Measurements from ENCODE around the gene PRKG1. TPM values are rescaled to one million over a fixed set of nuclear protein-coding genes. Genes with fewer than 3 reads are reported as not detected.
A peak's percentile ranks its signal among the peaks of the same experiment; 100 is the strongest.
"Not testable (repeated sequence)": the region's sequence is repeated elsewhere in the genome, so short reads cannot be mapped to it uniquely, and the experiment has no call there.

Gene PRKG1
- total RNA-seq, 1 experiment from 2014 or later, result 7.4 TPM

GRCh38 chr10:51758366-51758765 is 684.1 kb downstream of the PRKG1 start:
- BruUV-seq (replicated peaks), result no TSS peak
- intact Hi-C loops (cut with micrococcal nuclease), result no loop called here
- POLR2A ChIA-PET (ENCODE audit: unreplicated experiment), result no interaction called here
- Histone ChIP-seq H3K27ac (ENCODE audit: low read length) (no peak overlapping the region), H2AFZ (ENCODE audit: low read length) (no peak overlapping the region), H3K9me3 (ENCODE audit: low read length) (no peaks in the 10 kb centered on the region), H3K27me3 (ENCODE audit: low read length) (no peaks in the 10 kb centered on the region), H4K20me1 (ENCODE audit: low read length) (no peaks in the 10 kb centered on the region), H3K4me2 (ENCODE audit: low read length) (no peak overlapping the region), H3K4me1 (ENCODE audit: insufficient read depth, low read length) (no peaks in the 10 kb centered on the region), H3K36me3 (ENCODE audit: low read depth, low read length) (no peaks in the 10 kb centered on the region), H3K79me2 (ENCODE audit: low read length) (no peaks in the 10 kb centered on the region), H3F3A (ENCODE audit: low read length, unreplicated experiment) (no peaks in the 10 kb centered on the region), H3K9ac (ENCODE audit: low read length) (no peak overlapping the region), H3K4me3 (ENCODE audit: low read length) (no peak overlapping the region), H3K9me2 (replicated peaks; ENCODE audit: low read length) (no peaks in the 10 kb centered on the region)
- ATAC-seq (no peak), DNase-seq (no peak)
- TF ChIP-seq EZH2 (IDR thresholded peaks at IDR 0.05; ENCODE audit: low read length, unreplicated experiment) (no peak), EZH2phosphoT487 (IDR thresholded peaks at IDR 0.05; ENCODE audit: borderline replicate concordance, low read length) (no peak)
- TF ChIP-seq, protein P1, sequence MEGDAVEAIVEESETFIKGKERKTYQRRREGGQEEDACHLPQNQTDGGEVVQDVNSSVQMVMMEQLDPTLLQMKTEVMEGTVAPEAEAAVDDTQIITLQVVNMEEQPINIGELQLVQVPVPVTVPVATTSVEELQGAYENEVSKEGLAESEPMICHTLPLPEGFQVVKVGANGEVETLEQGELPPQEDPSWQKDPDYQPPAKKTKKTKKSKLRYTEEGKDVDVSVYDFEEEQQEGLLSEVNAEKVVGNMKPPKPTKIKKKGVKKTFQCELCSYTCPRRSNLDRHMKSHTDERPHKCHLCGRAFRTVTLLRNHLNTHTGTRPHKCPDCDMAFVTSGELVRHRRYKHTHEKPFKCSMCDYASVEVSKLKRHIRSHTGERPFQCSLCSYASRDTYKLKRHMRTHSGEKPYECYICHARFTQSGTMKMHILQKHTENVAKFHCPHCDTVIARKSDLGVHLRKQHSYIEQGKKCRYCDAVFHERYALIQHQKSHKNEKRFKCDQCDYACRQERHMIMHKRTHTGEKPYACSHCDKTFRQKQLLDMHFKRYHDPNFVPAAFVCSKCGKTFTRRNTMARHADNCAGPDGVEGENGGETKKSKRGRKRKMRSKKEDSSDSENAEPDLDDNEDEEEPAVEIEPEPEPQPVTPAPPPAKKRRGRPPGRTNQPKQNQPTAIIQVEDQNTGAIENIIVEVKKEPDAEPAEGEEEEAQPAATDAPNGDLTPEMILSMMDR (conservative IDR thresholded peaks at IDR 0.05; ENCODE audit: low read depth, low read length), result no peak
- CTCF ChIA-PET, result no interaction called here

DNA sequence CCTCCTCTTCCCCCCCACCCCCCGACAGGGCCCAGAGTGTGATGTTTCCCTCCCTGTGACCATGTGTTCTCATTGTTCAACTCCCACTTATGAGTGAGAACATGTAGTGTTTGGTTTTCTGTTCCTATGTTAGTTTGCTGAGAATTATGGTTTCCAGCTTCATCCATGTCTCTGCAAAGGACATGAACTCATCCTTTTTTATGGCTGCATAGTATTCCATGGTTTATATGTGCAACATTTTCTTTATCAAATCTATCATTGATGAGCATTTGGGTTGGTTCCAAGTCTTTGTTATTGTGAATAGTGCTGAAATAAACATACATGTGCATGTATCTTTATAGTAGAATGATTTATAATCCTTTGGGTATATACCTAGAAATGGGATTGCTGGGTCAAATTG is 684.6 kb downstream of the PRKG1 start:
- H3K9ac ChIP-seq (ENCODE audit: low read length); H3K27ac ChIP-seq (ENCODE audit: low read length); H3K79me2 ChIP-seq (ENCODE audit: low read length); DNase-seq; H4K20me1 ChIP-seq (ENCODE audit: low read length); H2AFZ ChIP-seq (ENCODE audit: low read length); H3K36me3 ChIP-seq (ENCODE audit: low read depth, low read length); POLR2A ChIA-PET (ENCODE audit: unreplicated experiment); BruUV-seq (replicated peaks); H3K9me3 ChIP-seq (ENCODE audit: low read length); H3K4me3 ChIP-seq (ENCODE audit: low read length); intact Hi-C loops (cut with micrococcal nuclease); H3K4me1 ChIP-seq (ENCODE audit: insufficient read depth, low read length); CTCF ChIA-PET; H3F3A ChIP-seq (ENCODE audit: low read length, unreplicated experiment); H3K4me2 ChIP-seq (ENCODE audit: low read length); H3K9me2 ChIP-seq (replicated peaks; ENCODE audit: low read length); H3K27me3 ChIP-seq (ENCODE audit: low read length); ATAC-seq: not testable (repeated sequence)

GRCh38 chr10:51759896-51760534 is 685.7 kb downstream of the PRKG1 start:
- Histone ChIP-seq H3F3A (ENCODE audit: low read length, unreplicated experiment) (no peaks in the 10 kb centered on the region), H3K79me2 (ENCODE audit: low read length) (no peaks in the 10 kb centered on the region), H3K4me3 (ENCODE audit: low read length) (no peak overlapping the region), H3K4me2 (ENCODE audit: low read length) (no peak overlapping the region), H3K27me3 (ENCODE audit: low read length) (no peaks in the 10 kb centered on the region), H3K4me1 (ENCODE audit: insufficient read depth, low read length) (no peaks in the 10 kb centered on the region), H2AFZ (ENCODE audit: low read length) (no peak overlapping the region), H3K9ac (ENCODE audit: low read length) (no peak overlapping the region), H3K27ac (ENCODE audit: low read length) (no peak overlapping the region), H3K9me3 (ENCODE audit: low read length) (no peaks in the 10 kb centered on the region), H3K36me3 (ENCODE audit: low read depth, low read length) (no peaks in the 10 kb centered on the region), H3K9me2 (replicated peaks; ENCODE audit: low read length) (no peaks in the 10 kb centered on the region), H4K20me1 (ENCODE audit: low read length) (no peaks in the 10 kb centered on the region)
- no TSS peak for BruUV-seq (replicated peaks)
- ATAC-seq, result peak; percentile 31; the same call in 1 of the 2 replicates
- POLR2A ChIA-PET (ENCODE audit: unreplicated experiment), result no interaction called here
- no peak for DNase-seq
- intact Hi-C loops (cut with micrococcal nuclease), result no loop called here
- CTCF ChIA-PET, result interaction anchor here (0.7 kb wide), 1 partner anchor 578 kb away, joined by 3 read pairs; no protein-coding TSS in a partner anchor
- TF ChIP-seq, protein P1 (conservative IDR thresholded peaks at IDR 0.05; ENCODE audit: low read depth, low read length), result no peak
- TF ChIP-seq EZH2 (IDR thresholded peaks at IDR 0.05; ENCODE audit: low read length, unreplicated experiment) (no peak), EZH2phosphoT487 (IDR thresholded peaks at IDR 0.05; ENCODE audit: borderline replicate concordance, low read length) (no peak)
